HG03139 (cell line): Measurements from ENCODE around the gene RALB.
"Not testable (repeated sequence)": the region's sequence is repeated elsewhere in the genome, so short reads cannot be mapped to it uniquely, and the experiment has no call there.

ENCODE experiments used
- ATAC-seq: cut with Tn5 transposase; IDR thresholded peaks from one replicate; pipeline ENCODE4 v1.9.1; 2021; ENCODE audit not compliant: unreplicated experiment

Gene RALB

DNA sequence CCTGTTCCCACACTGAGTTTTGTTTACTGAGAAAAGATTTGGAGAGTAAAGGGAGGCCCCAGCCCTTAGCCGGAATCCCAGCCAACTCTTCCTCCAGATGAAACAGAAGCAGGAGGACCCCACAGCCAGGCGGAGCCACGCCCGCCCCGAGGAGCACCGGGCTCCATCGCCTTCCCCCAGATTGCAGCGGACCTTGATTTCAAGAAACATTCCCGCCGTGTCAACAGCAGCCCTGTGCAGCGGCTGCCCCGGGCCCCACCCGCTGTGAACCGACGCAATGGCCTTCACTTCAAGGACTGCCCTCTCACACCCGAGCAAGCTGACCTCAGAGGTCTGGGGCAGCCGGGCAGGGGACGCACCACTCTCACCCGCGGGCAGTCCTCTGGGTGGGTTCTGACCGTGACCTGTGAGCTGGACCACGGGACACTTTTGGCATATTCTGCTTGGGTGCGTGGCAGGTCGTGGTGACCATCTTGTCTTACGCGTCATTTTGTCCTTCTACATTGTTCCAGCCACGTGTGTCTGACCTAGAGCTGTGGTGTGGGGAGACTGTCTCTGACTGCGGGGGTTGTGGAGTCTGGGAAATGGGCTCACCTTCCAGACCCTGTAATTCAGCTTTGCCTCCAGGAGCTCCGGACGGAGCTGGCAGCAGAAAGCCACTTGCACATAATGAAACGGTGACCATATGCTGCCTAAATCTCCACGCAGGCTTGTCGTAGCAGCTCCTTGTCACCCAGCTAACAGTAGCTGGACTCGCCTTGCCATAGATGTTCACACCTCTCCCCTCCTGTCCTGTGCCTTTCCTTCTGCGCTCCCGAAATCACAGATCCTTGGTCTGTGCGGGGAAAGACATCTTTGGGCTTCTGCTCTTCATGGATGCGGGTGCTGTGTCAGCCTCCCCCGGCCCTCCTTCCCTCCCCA, 61.3 kb downstream of the RALB start:
- no peak for ATAC-seq

DNA sequence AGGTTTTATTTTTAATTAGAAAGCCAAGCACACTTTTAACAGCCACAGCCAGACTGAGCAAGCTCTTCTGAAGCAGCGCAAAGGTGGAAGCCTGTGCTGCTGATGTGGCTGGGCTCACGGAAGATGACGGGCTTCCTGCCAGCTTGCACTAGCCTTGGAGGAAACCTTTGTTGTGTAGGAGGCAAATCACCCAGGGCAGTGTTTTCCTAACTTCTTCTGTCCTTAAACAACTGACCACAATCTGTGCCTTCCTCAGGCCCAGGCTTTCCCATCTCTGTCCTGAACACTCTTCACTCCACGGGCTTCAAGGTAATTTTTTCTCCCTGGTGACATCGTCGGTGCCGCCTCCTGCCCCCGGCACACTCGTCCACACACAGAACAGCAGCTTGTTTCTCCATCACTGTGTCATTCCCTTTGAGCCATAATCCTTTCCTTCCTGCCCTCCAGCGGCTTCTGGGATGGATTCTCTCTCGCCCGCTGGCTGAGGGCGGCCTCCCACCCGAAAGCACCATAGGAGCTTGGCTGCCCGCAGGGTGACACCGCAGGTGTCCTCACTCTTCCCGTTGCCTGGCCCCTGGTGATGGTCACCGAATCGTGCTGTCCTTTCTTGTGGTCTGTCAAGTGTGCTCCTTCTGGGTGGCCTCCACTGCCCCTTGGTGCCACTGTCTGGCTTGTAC, 62.2 kb downstream of the RALB start:
- ATAC-seq, result no peak

- no peak for ATAC-seq
Observed at GRCh38 chr2:120315367-120316033, 62.8 kb downstream of the RALB start.

DNA sequence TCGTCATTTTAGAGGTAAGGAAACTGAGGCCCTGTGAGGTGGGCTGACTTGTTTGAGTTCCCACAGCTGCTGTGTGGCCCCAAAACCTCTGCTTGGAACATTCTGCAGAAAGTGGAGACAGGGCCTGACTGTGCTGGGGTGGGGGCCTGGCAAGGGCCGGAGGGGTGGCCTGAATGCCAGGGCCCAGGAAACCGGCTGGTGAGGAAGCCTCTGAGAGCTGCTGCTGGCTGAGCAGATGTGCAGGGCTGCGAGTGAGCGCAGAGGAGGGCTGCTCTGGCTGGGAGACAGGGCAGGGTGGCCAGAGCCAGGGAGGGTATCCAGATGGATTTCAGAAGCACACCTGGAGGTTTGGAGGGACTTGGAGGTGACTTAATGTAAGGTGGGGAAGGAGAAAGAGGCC, 63.4 kb downstream of the RALB start:
- ATAC-seq, result no peak

DNA sequence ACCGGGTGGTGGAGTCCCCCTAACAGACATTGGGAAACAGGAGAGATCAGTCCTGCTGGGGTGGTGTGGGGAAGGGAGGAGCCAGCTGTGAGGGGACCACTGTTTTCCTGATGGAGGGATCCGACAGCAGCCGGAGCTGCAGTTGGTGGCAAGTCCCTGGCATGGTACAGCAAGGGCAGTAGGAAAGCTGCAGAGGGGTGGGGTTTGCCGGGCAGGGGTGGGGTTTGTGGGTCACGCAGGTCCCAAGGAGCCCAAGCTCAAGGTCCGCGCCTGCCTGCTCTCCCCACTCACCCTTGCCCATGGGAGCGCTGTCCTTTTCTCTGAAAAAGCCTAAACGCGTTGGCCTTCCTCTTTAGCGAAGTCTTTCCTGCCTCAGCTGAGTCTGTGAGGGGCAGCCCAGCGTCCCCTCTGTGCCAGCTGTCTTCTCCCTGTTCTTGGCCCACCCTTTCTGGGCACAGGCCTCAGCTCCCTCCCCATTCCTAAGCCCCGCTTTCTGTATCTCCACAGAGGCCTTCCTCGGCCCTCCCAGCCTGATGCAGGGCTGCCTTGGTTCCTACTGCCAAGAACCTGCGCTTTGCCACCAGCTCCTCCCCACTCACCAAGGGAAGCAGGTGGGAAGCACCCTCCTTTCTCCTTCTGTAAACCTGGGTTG, 64.0 kb downstream of the RALB start:
- ATAC-seq, result no peak

- ATAC-seq, result no peak
Observed at GRCh38 chr2:120317180-120317533, 64.5 kb downstream of the RALB start.

- ATAC-seq, result no peak
Observed at GRCh38 chr2:120317916-120318315, 65.3 kb downstream of the RALB start.

DNA sequence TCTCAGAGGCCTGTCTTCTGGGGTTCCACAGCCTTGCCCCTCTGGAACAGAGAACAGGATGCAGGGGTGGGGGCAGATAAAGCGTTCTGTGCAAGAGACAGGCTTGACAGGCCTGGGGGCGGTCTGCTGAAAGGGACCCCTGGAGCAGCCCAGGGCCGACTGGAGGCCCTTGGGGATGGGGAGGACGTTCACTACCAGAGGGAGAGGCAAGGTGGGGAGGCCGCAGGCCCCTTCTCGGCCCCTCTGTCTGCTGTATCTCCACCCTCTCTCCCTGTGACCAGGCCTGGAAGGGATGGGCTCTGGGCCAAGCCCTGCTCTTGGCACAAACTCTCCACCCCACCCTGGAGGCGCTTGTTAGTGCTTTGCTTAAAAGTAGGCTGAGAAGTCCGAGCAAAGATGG, 66.0 kb downstream of the RALB start:
- ATAC-seq, result no peak

DNA sequence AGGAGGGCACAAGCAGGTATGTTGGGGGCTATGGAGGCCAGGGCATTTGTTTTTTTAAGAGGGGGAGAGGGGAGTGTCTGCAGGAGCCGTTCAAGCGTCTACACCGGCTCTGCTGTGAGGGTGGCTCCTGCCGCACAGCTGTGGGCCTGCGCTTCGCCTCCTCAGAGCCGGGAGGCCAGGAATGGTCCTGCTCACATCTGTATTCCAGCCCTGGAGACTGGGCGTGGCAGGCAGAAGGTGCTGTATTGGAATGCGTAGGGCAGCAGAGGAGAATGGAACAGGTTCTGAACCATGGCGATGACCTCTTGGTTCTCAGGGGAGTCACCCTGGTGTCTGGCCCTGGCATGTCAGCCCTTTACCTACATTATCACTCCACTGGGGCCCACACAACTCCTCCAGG, 66.5 kb downstream of the RALB start:
- ATAC-seq, result no peak

GRCh38 chr2:120319686-120320317, 67.2 kb downstream of the RALB start:
- no peak for ATAC-seq

- no peak for ATAC-seq
Observed at GRCh38 chr2:120320318-120320851, 67.7 kb downstream of the RALB start.

GRCh38 chr2:120320887-120321556, 68.4 kb downstream of the RALB start:
- not testable (repeated sequence) for ATAC-seq

- ATAC-seq, result no peak
Observed at GRCh38 chr2:120321721-120322284, 69.2 kb downstream of the RALB start.

GRCh38 chr2:120322329-120322728, 69.7 kb downstream of the RALB start:
- ATAC-seq, result no peak

DNA sequence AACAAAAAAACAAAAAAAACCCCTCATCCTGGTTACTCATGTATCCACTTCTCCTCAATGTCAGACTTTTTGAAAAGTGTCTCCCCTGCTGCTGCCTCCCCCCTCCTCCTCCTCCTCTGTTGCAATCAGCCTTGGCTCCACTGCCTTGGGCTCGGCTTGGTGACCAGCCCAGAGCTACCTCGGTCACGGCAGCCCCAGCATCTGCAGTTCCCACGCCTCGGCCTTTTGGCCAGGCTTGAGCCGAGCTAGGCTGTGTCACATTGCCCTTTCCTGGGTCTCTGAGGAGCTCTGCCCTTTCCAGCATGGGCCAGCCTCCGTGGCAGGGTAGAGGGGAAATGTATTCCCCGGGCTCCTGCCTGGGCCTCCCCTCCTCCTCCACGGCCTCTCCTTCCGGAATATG, 70.6 kb downstream of the RALB start:
- no peak for ATAC-seq

DNA sequence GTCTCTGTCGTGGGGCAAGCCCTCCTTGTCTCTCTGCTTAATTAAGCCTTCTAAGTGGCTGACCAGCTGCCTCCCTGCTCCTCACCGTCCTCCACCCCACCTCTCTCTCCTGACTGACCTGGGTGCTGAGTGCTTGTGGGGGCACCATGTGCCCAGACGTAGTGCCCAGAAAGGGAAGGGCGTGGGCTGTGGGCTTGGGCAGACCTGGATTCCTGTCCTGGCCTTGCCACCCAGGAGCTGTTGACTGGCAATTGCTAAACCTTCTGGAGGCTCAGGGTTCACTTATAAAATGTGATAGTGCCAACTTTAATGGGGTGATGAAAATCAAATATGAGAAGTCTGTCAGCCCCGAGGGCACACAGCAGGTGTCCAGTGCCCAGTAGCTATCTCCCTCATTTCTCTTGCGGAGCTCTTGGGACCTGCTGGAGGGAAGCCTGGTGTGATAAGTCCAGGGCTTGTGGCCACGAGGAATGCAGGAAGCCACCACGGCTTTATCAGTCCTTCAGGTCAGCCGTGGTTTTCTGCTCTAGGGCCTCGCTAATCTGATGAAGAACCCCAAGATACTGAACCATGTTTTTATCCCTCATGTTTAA, 71.3 kb downstream of the RALB start:
- ATAC-seq, result no peak

GRCh38 chr2:120324933-120325332, 72.3 kb downstream of the RALB start:
- no peak for ATAC-seq

- no peak for ATAC-seq
Observed at GRCh38 chr2:120326066-120326465, 73.4 kb downstream of the RALB start.
